HEK293 (cell line): ENCODE data around the gene FAM78B.

Experiments
- HOXA7 ChIP-seq: sonication (generic); formaldehyde crosslinking; IDR thresholded peaks from 2 replicates; pipeline ENCODE4 v1.8.1; 2022; ENCODE audit warnings: missing genetic modification reagents, borderline replicate concordance
- PRDM1 ChIP-seq: fragments of 450-650 bp; formaldehyde crosslinking; IDR thresholded peaks from 2 replicates; pipeline ENCODE4; 2016; ENCODE audit warnings: missing biosample characterization, missing genetic modification characterization
- PRDM2 ChIP-seq: fragments of 450-650 bp; formaldehyde crosslinking; IDR thresholded peaks from 2 replicates; pipeline ENCODE4 v1.5.1; 2016; ENCODE audit warnings: missing biosample characterization, missing genetic modification characterization, borderline replicate concordance
- REST ChIP-seq: fragments of 450-650 bp; formaldehyde crosslinking; IDR thresholded peaks from 2 replicates; pipeline ENCODE4 v1.5.1; 2016; ENCODE audit warnings: missing biosample characterization, missing genetic modification characterization
- ZFP41 ChIP-seq: fragments of 450-650 bp; formaldehyde crosslinking; IDR thresholded peaks from 2 replicates; pipeline ENCODE4 v1.5.1; 2016; ENCODE audit warnings: missing biosample characterization, missing genetic modification characterization, borderline replicate concordance
- ZNF138 ChIP-seq: fragments of 450-650 bp; formaldehyde crosslinking; IDR thresholded peaks from 2 replicates; pipeline ENCODE4 v1.5.1; 2016; ENCODE audit warnings: missing biosample characterization, missing genetic modification characterization, borderline replicate concordance
- ZNF274 ChIP-seq, 2 experiments: fragments of 200-500 bp in 1 of 2; fragments of 450-650 bp in 1 of 2; sonication (Bioruptor generic) in 1 of 2; formaldehyde crosslinking in 1 of 2; IDR thresholded peaks; 2 replicates each; pipeline versions ENCODE4 v1.5.1 to v1.6.1; 2014 to 2016; ENCODE audit warnings: borderline replicate concordance in 1 of 2, inconsistent platforms in 1 of 2, low read length in 1 of 2, missing biosample characterization in 1 of 2, missing genetic modification characterization in 1 of 2
- ZNF366 ChIP-seq: fragments of 450-650 bp; formaldehyde crosslinking; conservative IDR thresholded peaks from 2 replicates; pipeline ENCODE4 v1.5.1; 2016; ENCODE audit warnings: missing biosample characterization, missing genetic modification characterization
- ZNF544 ChIP-seq: fragments of 450-650 bp; formaldehyde crosslinking; IDR thresholded peaks from 2 replicates; pipeline ENCODE4 v1.5.0; 2017; ENCODE audit warnings: missing biosample characterization, missing genetic modification characterization
- ZNF660 ChIP-seq: fragments of 450-650 bp; IDR thresholded peaks from 2 replicates; pipeline ENCODE4 v1.5.1; 2018; ENCODE audit warnings: missing biosample characterization, mild to moderate bottlenecking, missing genetic modification characterization
- TF ChIP-seq, protein P1 (sequence below): fragments of 450-650 bp; formaldehyde crosslinking; IDR thresholded peaks from 2 replicates; pipeline ENCODE4 v1.5.1; 2017; ENCODE audit warnings: missing biosample characterization, missing genetic modification characterization
- TF ChIP-seq, protein P2 (sequence below): fragments of 450-650 bp; formaldehyde crosslinking; IDR thresholded peaks from 2 replicates; pipeline ENCODE4 v1.5.1; 2016; ENCODE audit warnings: missing biosample characterization, missing genetic modification characterization

DNA sequence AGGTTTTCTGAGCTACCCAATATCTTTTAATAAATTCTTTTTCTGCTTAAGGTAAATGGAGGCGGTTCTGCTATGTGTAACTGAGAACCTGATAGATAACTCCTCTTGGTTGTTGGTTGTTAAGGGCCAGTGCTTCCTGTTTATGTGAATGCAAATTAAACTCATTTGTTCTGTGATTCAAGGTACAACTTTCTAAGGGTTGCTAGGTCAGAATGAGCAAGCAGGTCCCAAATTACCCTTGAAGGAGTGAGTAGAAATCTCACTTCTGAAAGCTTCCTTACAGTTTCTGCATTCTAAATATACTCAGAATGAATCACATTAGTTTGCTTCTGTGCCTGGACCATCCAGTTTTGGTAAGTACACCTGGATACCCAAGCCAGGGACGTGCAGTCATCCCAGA lies 15.5 kb upstream of the FAM78B start:
- TF ChIP-seq, protein P1, sequence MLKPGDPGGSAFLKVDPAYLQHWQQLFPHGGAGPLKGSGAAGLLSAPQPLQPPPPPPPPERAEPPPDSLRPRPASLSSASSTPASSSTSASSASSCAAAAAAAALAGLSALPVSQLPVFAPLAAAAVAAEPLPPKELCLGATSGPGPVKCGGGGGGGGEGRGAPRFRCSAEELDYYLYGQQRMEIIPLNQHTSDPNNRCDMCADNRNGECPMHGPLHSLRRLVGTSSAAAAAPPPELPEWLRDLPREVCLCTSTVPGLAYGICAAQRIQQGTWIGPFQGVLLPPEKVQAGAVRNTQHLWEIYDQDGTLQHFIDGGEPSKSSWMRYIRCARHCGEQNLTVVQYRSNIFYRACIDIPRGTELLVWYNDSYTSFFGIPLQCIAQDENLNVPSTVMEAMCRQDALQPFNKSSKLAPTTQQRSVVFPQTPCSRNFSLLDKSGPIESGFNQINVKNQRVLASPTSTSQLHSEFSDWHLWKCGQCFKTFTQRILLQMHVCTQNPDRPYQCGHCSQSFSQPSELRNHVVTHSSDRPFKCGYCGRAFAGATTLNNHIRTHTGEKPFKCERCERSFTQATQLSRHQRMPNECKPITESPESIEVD (tag by site-specific recombination) = no peak
- TF ChIP-seq HOXA7 (CRISPR knock-in tag) (no peak), PRDM2 (tag by site-specific recombination) (no peak), ZFP41 (no peak), ZNF274 (IDR thresholded peaks at IDR 0.05; ENCODE audit: low read length) (no peak), ZNF274 (tag by site-specific recombination; IDR thresholded peaks at IDR 0.05; ENCODE audit: borderline replicate concordance) (no peak), ZNF138 (tag by site-specific recombination) (no peak), ZNF544 (tag by site-specific recombination) (no peak), ZNF366 (tag by site-specific recombination) (no peak), PRDM1 (no peak), REST (no peak), ZNF660 (tag by site-specific recombination) (no peak)
- TF ChIP-seq, protein P2, sequence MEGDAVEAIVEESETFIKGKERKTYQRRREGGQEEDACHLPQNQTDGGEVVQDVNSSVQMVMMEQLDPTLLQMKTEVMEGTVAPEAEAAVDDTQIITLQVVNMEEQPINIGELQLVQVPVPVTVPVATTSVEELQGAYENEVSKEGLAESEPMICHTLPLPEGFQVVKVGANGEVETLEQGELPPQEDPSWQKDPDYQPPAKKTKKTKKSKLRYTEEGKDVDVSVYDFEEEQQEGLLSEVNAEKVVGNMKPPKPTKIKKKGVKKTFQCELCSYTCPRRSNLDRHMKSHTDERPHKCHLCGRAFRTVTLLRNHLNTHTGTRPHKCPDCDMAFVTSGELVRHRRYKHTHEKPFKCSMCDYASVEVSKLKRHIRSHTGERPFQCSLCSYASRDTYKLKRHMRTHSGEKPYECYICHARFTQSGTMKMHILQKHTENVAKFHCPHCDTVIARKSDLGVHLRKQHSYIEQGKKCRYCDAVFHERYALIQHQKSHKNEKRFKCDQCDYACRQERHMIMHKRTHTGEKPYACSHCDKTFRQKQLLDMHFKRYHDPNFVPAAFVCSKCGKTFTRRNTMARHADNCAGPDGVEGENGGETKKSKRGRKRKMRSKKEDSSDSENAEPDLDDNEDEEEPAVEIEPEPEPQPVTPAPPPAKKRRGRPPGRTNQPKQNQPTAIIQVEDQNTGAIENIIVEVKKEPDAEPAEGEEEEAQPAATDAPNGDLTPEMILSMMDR = no peak
